Keratinocyte (primary cell): ENCODE measurements around the gene BNIP5. TPM values are rescaled to one million over a fixed set of nuclear protein-coding genes. Genes with fewer than 3 reads are reported as not detected.

Source experiments
- DNase-seq: peaks from one replicate; pipeline ENCODE4 v3.0.0-alpha.2; 2011; ENCODE audit warnings: low read depth, missing footprints, low spot score
- FAIRE-seq: peaks from 2 replicates; lab custom pipeline; 2011; peaks lifted over from hg19 to GRCh38; lab: Jason Lieb, UNC
- H2AFZ ChIP-seq: 2 replicates; pipeline ENCODE4 v1.6.0; 2012; ENCODE audit warnings: low read length, control low read depth, inconsistent platforms; ENCODE audit not compliant: control insufficient read depth
- H3K27ac ChIP-seq: 2 replicates; pipeline ENCODE4 v1.5.1; 2011; ENCODE audit warnings: low read length; ENCODE audit not compliant: control insufficient read depth, insufficient read depth
- H3K27me3 ChIP-seq: 3 replicates; pipeline ENCODE4 v1.6.0; 2011; ENCODE audit warnings: low read length; ENCODE audit not compliant: control insufficient read depth, insufficient read depth; ENCODE audit errors: extremely low read depth
- H3K36me3 ChIP-seq, 2 experiments: 2 replicates in 1 of 2; 3 replicates in 1 of 2; pipeline ENCODE4 v1.5.1; 2011; ENCODE audit warnings: low read length in 2 of 2, mild to moderate bottlenecking in 1 of 2; ENCODE audit not compliant: control insufficient read depth in 2 of 2, insufficient read depth in 2 of 2; ENCODE audit errors: extremely low read depth in 1 of 2
- H3K4me1 ChIP-seq: 3 replicates; pipeline ENCODE4 v1.5.1; 2011; ENCODE audit warnings: low read length; ENCODE audit not compliant: control insufficient read depth, insufficient read depth; ENCODE audit errors: extremely low read depth
- H3K4me2 ChIP-seq: 3 replicates; pipeline ENCODE4 v1.6.0; 2011; ENCODE audit warnings: low read depth, low read length; ENCODE audit not compliant: control insufficient read depth, insufficient read depth; ENCODE audit errors: extremely low read depth
- H3K4me3 ChIP-seq, 3 experiments: fragments of 200-600 bp in 1 of 3; sonication (generic) in 1 of 3; 2 replicates in 2 of 3; 3 replicates in 1 of 3; pipeline ENCODE4 v1.5.1; 2011 to 2016; ENCODE audit warnings: low read length in 3 of 3, mild to moderate bottlenecking in 3 of 3, control low read depth in 2 of 3, inconsistent platforms in 1 of 3, low read depth in 1 of 3, mixed read lengths in 1 of 3, mixed run types in 1 of 3, moderate library complexity in 1 of 3; ENCODE audit not compliant: control insufficient read depth in 2 of 3, insufficient read depth in 2 of 3; ENCODE audit errors: extremely low read depth in 1 of 3
- H3K79me2 ChIP-seq: 2 replicates; pipeline ENCODE4 v1.6.0; 2012; ENCODE audit warnings: low read length; ENCODE audit not compliant: control insufficient read depth, insufficient read depth
- H3K9ac ChIP-seq: 3 replicates; pipeline ENCODE4 v1.6.0; 2011; ENCODE audit warnings: low read length; ENCODE audit not compliant: control insufficient read depth, insufficient read depth; ENCODE audit errors: extremely low read depth
- H3K9me1 ChIP-seq: 3 replicates; pipeline ENCODE4 v1.6.0; 2011; ENCODE audit warnings: low read length; ENCODE audit not compliant: control insufficient read depth, insufficient read depth; ENCODE audit errors: extremely low read depth
- H3K9me3 ChIP-seq: 2 replicates; pipeline ENCODE4 v1.5.1; 2012; ENCODE audit warnings: low read depth, low read length; ENCODE audit not compliant: control insufficient read depth
- H4K20me1 ChIP-seq: 3 replicates; pipeline ENCODE4 v1.6.0; 2011; ENCODE audit warnings: low read length; ENCODE audit not compliant: control insufficient read depth, insufficient read depth; ENCODE audit errors: extremely low read depth
- CTCF ChIP-seq, 3 experiments: IDR thresholded peaks in 1 of 3; conservative IDR thresholded peaks in 1 of 3; optimal IDR thresholded peaks in 1 of 3; 2 replicates in 2 of 3; 3 replicates in 1 of 3; pipeline versions ENCODE3 to v1.5.1; 2011; ENCODE audit warnings: low read length in 3 of 3, mild to moderate bottlenecking in 3 of 3, moderate library complexity in 2 of 3, control low read depth in 1 of 3, inconsistent platforms in 1 of 3; ENCODE audit not compliant: insufficient read depth in 2 of 3; ENCODE audit errors: extremely low read depth in 1 of 3
- EZH2 ChIP-seq: IDR thresholded peaks from one replicate; pipeline ENCODE4 v1.6.1; 2012; ENCODE audit warnings: inconsistent platforms, mild to moderate bottlenecking, low read length, moderate library complexity
- dilution Hi-C: fragments of 300-500 bp; cut with MboI; formaldehyde crosslinking; loops from one replicate; pipeline ENCODE4 v1.7.0; 2020; ENCODE audit warnings: low sequenced_read_pairs; ENCODE audit not compliant: extremely low pct_ligation_motif_present
- polyA plus RNA-seq, 5 experiments: library from polyadenylated mRNA; depleted of rRNA in 3 of 5; stranded (reverse) in 3 of 5; stranded (forward) in 1 of 5; unstranded in 1 of 5; fragments of >200 nt; gene quantifications; 1 replicate in 1 of 5; 2 replicates in 3 of 5; 3 replicates in 1 of 5; pipeline versions ENCODE4 v1.2.1 to v1.2.3, GENCODE V29; 2011 to 2012; ENCODE audit warnings: missing spikeins in 2 of 5, low read depth in 1 of 5, low replicate concordance in 1 of 5

The BNIP5 gene
- polyA plus RNA-seq, 1 donor (not counting 4 experiments of a cell fraction or from before 2014, with no cell fraction given): not detected

GRCh38 chr6:36267731-36268477 lies 68.8 kb downstream of the BNIP5 start:
- peaks cover 3% of the 10 kb centered on the region for H3K9me1 ChIP-seq
- no peak for DNase-seq
- TF ChIP-seq EZH2 (no peak), CTCF (optimal IDR thresholded peaks at IDR 0.05 in 1 of 3, IDR thresholded peaks at IDR 0.05 in 1 of 3, conservative IDR thresholded peaks at IDR 0.05 in 1 of 3; ENCODE audit: extremely low read depth in 1 of 3, insufficient read depth in 2 of 3, low read length in 3 of 3) (no peak)
- H3K4me1 ChIP-seq: peaks cover 38% of the 10 kb centered on the region
- H3K4me2 ChIP-seq: no peak overlapping the region
- FAIRE-seq: peak; percentile 48
- H3K9ac ChIP-seq: no peak overlapping the region
- H3K27ac ChIP-seq: no peak overlapping the region
- peaks cover 2% of the 10 kb centered on the region for H3K9me3 ChIP-seq
- peaks cover 7% of the 10 kb centered on the region for H3K27me3 ChIP-seq
- dilution Hi-C loops: no loop called here
- H3K4me3 ChIP-seq: no peak overlapping the region
- no peaks in the 10 kb centered on the region for H3K36me3 ChIP-seq
- no peaks in the 10 kb centered on the region for H4K20me1 ChIP-seq
- H2AFZ ChIP-seq: no peak overlapping the region
- H3K79me2 ChIP-seq: no peaks in the 10 kb centered on the region

- Histone ChIP-seq H3K36me3 (no peaks in the 10 kb centered on the region), H2AFZ (no peak overlapping the region), H3K27me3 (peaks cover 7% of the 10 kb centered on the region), H3K79me2 (no peaks in the 10 kb centered on the region), H4K20me1 (no peaks in the 10 kb centered on the region), H3K9me3 (peaks cover 2% of the 10 kb centered on the region), H3K9ac (no peak overlapping the region), H3K4me3 (no peak overlapping the region), H3K9me1 (peaks cover 3% of the 10 kb centered on the region), H3K27ac (no peak overlapping the region), H3K4me1 (peaks cover 38% of the 10 kb centered on the region), H3K4me2 (no peak overlapping the region)
- dilution Hi-C loops: no loop called here
- TF ChIP-seq EZH2 (no peak), CTCF (optimal IDR thresholded peaks at IDR 0.05 in 1 of 3, IDR thresholded peaks at IDR 0.05 in 1 of 3, conservative IDR thresholded peaks at IDR 0.05 in 1 of 3; ENCODE audit: extremely low read depth in 1 of 3, insufficient read depth in 2 of 3, low read length in 3 of 3) (no peak)
- FAIRE-seq (no peak), DNase-seq (no peak)
Measured at GRCh38 chr6:36266913-36267644, 69.6 kb downstream of the BNIP5 start.

Other genes starting within 250 kb of the BNIP5 start
- 15.7 to 31.3 TPM (median 19.3 TPM) in 3 replicates for gene MAPK13, start 206.4 kb downstream of the BNIP5 start, polyA plus RNA-seq
- gene BRPF3, start 140.1 kb downstream of the BNIP5 start, polyA plus RNA-seq: 3.5 to 6.0 TPM (median 4.8 TPM) in 3 replicates
- 0.14 to 0.32 TPM (median 0.20 TPM) in 3 replicates for gene PNPLA1, start 66.8 kb downstream of the BNIP5 start, polyA plus RNA-seq
- gene ETV7, start 50.8 kb upstream of the BNIP5 start, polyA plus RNA-seq: 0.22 to 0.27 TPM (median 0.25 TPM) in 3 replicates
- 0.06 to 0.08 TPM (median 0.06 TPM) in 3 replicates for gene PXT1, start 106.0 kb upstream of the BNIP5 start, polyA plus RNA-seq
- gene KCTD20, start 106.1 kb upstream of the BNIP5 start, polyA plus RNA-seq: 23.3 to 31.8 TPM (median 24.8 TPM) in 3 replicates
- gene STK38, start 210.6 kb upstream of the BNIP5 start, polyA plus RNA-seq: 16.1 to 28.4 TPM (median 24.4 TPM) in 3 replicates